Sigmoid colon (tissue), 7 donors: ENCODE data around the gene P4HTM. TPM values are rescaled to one million over a fixed set of nuclear protein-coding genes. Genes with fewer than 3 reads are reported as not detected.

Experiments
- DNase-seq: peaks from one replicate; pipeline ENCODE4 v3.0.0-alpha.2; 2019
- H3K27ac ChIP-seq, 4 donors: fragments of 200-600 bp; sonication (generic); one replicate each; pipeline ENCODE4 v1.5.1; 2016 to 2019; ENCODE audit warnings: mild to moderate bottlenecking in 1 of 4
- H3K27me3 ChIP-seq, 3 donors: fragments of 200-600 bp; sonication (generic); one replicate each; pipeline ENCODE4 v1.5.1; 2019; ENCODE audit warnings: mild to moderate bottlenecking in 1 of 3
- H3K36me3 ChIP-seq, 4 donors: fragments of 200-600 bp; sonication (generic); one replicate each; pipeline ENCODE4 v1.5.1; 2016 to 2019
- H3K4me1 ChIP-seq, 4 donors: fragments of 200-600 bp; sonication (generic); one replicate each; pipeline ENCODE4 v1.5.1; 2017 to 2019
- H3K4me3 ChIP-seq, 4 donors: fragments of 200-600 bp; sonication (generic); one replicate each; pipeline ENCODE4 v1.5.1; 2017 to 2019; ENCODE audit warnings: mild to moderate bottlenecking in 2 of 4, moderate library complexity in 1 of 4
- H3K9me3 ChIP-seq, 4 donors: fragments of 200-600 bp in 3 of 4; sonication (generic) in 3 of 4; one replicate each; pipeline versions ENCODE4 v1.5.1 to v1.6.1; 2013 to 2019
- EP300 ChIP-seq, 4 donors: sonication (generic); formaldehyde crosslinking; IDR thresholded peaks; one replicate each; pipeline ENCODE4 v1.6.1; 2017; ENCODE audit warnings: antibody characterized with exemption in 4 of 4
- POLR2A ChIP-seq, 2 donors: fragments of 450-650 bp; IDR thresholded peaks; one replicate each; pipeline ENCODE4 v1.6.1; 2016; ENCODE audit warnings: antibody characterized with exemption in 2 of 2, mild to moderate bottlenecking in 2 of 2, moderate library complexity in 2 of 2
- POLR2AphosphoS5 ChIP-seq, 4 donors: sonication (generic); formaldehyde crosslinking; IDR thresholded peaks; one replicate each; pipeline ENCODE4 v1.6.1; 2017; ENCODE audit warnings: antibody characterized with exemption in 4 of 4
- WGBS, 2 donors: extraction: QIAGEN DNeasy Blood & Tissue Kit; methylation state at CpG; one replicate each; pipeline ENCODE4 v1.1.7; 2013; 5-methylcytosine and 5-hydroxymethylcytosine counted together
- intact Hi-C: fragments of 100-400 bp; cut with DNase I; formaldehyde crosslinking; loops from one replicate; pipeline ENCODE4 v1.15.1; 2023
- polyA plus RNA-seq, 3 donors: library from polyadenylated mRNA; stranded (reverse); fragments of 200-250 nt; gene quantifications; one replicate each; pipeline ENCODE4 v1.2.3, GENCODE V29; 2013
- total RNA-seq, 4 donors: library from RNA; depleted of rRNA; stranded (reverse); fragments of >200 nt; gene quantifications; one replicate each; pipeline ENCODE4 v1.1.0, GENCODE V29; 2016
- TF ChIP-seq, protein P1 (sequence below), 4 experiments: fragments of 450-650 bp in 3 of 4; fragments of 200-600 bp in 1 of 4; IDR thresholded peaks; one replicate each; pipeline ENCODE4 v1.5.1; 2016 to 2019; ENCODE audit warnings: antibody characterized with exemption in 4 of 4, mild to moderate bottlenecking in 3 of 4, moderate library complexity in 2 of 4
- donor health status: healthy with polysubstance abuse.
- donor health status: Bipolar disorder and iron deficiency.
- donor health status: healthy.

The P4HTM gene
- total and polyA plus RNA-seq, 7 donors: 5.4 to 41.3 (median 30.9) TPM

GRCh38 chr3:49019941-49020329 is 29.9 kb downstream of the P4HTM start:
- H3K9me3 ChIP-seq: no peaks in the 10 kb centered on the region
- peaks cover 0 to 54% (median 46%) of the 10 kb centered on the region in 4 donors for H3K4me1 ChIP-seq
- DNase-seq: no peak
- TF ChIP-seq POLR2A (IDR thresholded peaks at IDR 0.05) (no peak), EP300 (IDR thresholded peaks at IDR 0.05) (no peak), POLR2AphosphoS5 (IDR thresholded peaks at IDR 0.05) (no peak)
- TF ChIP-seq, protein P1, sequence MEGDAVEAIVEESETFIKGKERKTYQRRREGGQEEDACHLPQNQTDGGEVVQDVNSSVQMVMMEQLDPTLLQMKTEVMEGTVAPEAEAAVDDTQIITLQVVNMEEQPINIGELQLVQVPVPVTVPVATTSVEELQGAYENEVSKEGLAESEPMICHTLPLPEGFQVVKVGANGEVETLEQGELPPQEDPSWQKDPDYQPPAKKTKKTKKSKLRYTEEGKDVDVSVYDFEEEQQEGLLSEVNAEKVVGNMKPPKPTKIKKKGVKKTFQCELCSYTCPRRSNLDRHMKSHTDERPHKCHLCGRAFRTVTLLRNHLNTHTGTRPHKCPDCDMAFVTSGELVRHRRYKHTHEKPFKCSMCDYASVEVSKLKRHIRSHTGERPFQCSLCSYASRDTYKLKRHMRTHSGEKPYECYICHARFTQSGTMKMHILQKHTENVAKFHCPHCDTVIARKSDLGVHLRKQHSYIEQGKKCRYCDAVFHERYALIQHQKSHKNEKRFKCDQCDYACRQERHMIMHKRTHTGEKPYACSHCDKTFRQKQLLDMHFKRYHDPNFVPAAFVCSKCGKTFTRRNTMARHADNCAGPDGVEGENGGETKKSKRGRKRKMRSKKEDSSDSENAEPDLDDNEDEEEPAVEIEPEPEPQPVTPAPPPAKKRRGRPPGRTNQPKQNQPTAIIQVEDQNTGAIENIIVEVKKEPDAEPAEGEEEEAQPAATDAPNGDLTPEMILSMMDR (IDR thresholded peaks at IDR 0.05): no peak
- peaks cover 4 to 37% (median 26%) of the 10 kb centered on the region in 4 donors for H3K36me3 ChIP-seq
- intact Hi-C loops: loop anchor here (5.0 kb wide), 1 partner anchor 72 kb away; the partner anchor contains the start of gene QRICH1
- 13 to 43% methylated on average over 12 of the region's 12 CpGs for WGBS, 2 donors
- H3K27me3 ChIP-seq: no peaks in the 10 kb centered on the region
- peak overlapping the region in 3 of 4 donors; percentile 79 to 82 (median 82) for H3K4me3 ChIP-seq
- H3K27ac ChIP-seq: peak overlapping the region; percentile 99 to 100 (median 100)

DNA sequence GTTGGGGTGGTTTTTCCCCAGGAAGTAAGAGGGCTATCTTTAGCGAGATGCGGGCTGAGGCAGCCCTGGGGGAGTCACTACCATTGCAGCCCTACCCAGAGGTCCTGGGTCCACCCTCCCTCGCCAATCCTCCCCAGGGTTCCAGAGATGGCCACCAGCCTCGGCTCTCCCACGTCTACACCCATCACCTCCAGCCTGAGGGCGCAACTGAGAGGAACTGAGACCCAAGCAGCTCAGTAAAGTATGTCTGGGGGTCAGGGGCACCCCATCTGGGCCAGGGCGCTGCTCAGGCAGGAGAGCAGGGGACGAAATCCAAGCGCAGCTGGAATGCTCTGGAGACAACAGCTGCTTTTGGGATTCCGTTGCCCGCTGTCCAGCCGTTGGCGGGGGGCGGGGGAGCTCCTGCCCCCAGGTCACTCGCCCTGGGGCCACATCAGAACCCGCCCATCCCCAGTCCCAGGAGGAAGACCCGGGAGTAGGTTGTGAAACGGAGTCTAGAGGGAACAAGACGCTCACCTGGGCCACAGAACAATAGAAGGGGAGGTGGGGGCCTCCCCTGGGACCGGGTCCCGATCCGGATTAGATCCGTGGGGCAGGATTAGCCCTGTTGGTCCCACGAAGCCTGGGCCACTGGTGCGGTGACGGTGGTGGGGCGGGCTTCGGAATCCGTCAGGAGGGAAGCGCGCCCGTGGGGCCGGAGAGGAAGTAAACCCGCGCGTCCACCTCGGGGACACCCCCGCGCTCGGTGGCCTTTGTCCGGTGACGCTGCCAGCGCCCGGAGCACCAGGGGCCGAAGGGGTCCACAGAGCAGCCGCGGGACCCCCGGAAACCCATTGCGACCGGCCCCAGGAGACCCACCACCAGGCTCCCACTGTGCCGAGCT is 30.5 kb downstream of the P4HTM start:
- H3K27ac ChIP-seq: peak overlapping the region; percentile 99 to 100 (median 100)
- H3K36me3 ChIP-seq: peaks cover 4 to 37% (median 26%) of the 10 kb centered on the region in 4 donors
- TF ChIP-seq EP300 (IDR thresholded peaks at IDR 0.05) (no peak), POLR2A (IDR thresholded peaks at IDR 0.05) (no peak), POLR2AphosphoS5 (IDR thresholded peaks at IDR 0.05) (no peak)
- TF ChIP-seq, protein P1 (IDR thresholded peaks at IDR 0.05): no peak
- intact Hi-C loops: loop anchor here (5.0 kb wide), 1 partner anchor 72 kb away; the partner anchor contains the start of gene QRICH1
- WGBS, 2 donors: 0 to 1% methylated on average over 51 of the region's 51 CpGs
- H3K4me1 ChIP-seq: peaks cover 0 to 56% (median 47%) of the 10 kb centered on the region in 4 donors
- peak overlapping the region; percentile 79 to 96 (median 82) for H3K4me3 ChIP-seq
- no peaks in the 10 kb centered on the region for H3K9me3 ChIP-seq
- DNase-seq: peak; percentile 81
- H3K27me3 ChIP-seq: no peaks in the 10 kb centered on the region

- WGBS, 2 donors: 0% methylated on average over 60 of the region's 60 CpGs
- intact Hi-C loops: loop anchor here (5.0 kb wide), 1 partner anchor 71 kb away; the partner anchor contains the start of gene QRICH1
- H3K27ac ChIP-seq: peak overlapping the region; percentile 99 to 100 (median 100)
Observed at GRCh38 chr3:49021213-49021812, 31.3 kb downstream of the P4HTM start.

More at GRCh38 chr3:49021213-49021812, 31.3 kb downstream of the P4HTM start:
- peak; percentile 99 for DNase-seq
- H3K4me1 ChIP-seq: peaks cover 0 to 56% (median 47%) of the 10 kb centered on the region in 4 donors
- no peaks in the 10 kb centered on the region for H3K27me3 ChIP-seq
- no peaks in the 10 kb centered on the region for H3K9me3 ChIP-seq
- TF ChIP-seq POLR2A (IDR thresholded peaks at IDR 0.05) (peak; percentile 91 to 95), EP300 (IDR thresholded peaks at IDR 0.05) (no peak), POLR2AphosphoS5 (IDR thresholded peaks at IDR 0.05) (peak; percentile 93 to 100 (median 98))
- TF ChIP-seq, protein P1 (IDR thresholded peaks at IDR 0.05): no peak
- peak overlapping the region; percentile 79 to 96 (median 82) for H3K4me3 ChIP-seq
- peaks cover 4 to 37% (median 22%) of the 10 kb centered on the region in 4 donors for H3K36me3 ChIP-seq
